ENCODE measurements around the gene WTIP. TPM values are rescaled to one million over a fixed set of nuclear protein-coding genes. Genes with fewer than 3 reads are reported as not detected.
"Not testable (repeated sequence)": the region's sequence is repeated elsewhere in the genome, so short reads cannot be mapped to it uniquely, and the experiment has no call there.

The WTIP gene
- total RNA-seq, 4 donors from 2014 or later = 3.8 to 16.3 (median 9.7) TPM

- intact Hi-C loops (cut with DNase I; ENCODE audit: low total_unique reads) = no loop called here
- DNase-seq (ENCODE audit: low spot score in 2 of 2) = peak in 1 of 2 donors; percentile 64
- no peak overlapping the region for H3K4me3 ChIP-seq (ENCODE audit: low read depth, poor library complexity, severe bottlenecking)
- no peak for TF ChIP-seq CTCF (IDR thresholded peaks at IDR 0.05)
- TF ChIP-seq POLR2A (IDR thresholded peaks at IDR 0.05) = no peak
- 54% methylated on average over 9 of the region's 9 CpGs for WGBS, 2 donors
Observed at GRCh38 chr19:34508540-34508939, 27.0 kb downstream of the WTIP start.

GRCh38 chr19:34510904-34511303 lies 29.3 kb downstream of the WTIP start:
- WGBS, 2 donors = 73 to 78% methylated on average over 5 of the region's 5 CpGs
- H3K4me3 ChIP-seq (ENCODE audit: low read depth, poor library complexity, severe bottlenecking); DNase-seq (ENCODE audit: low spot score in 2 of 2); intact Hi-C loops (cut with DNase I; ENCODE audit: low total_unique reads): not testable (repeated sequence)

- H3K4me3 ChIP-seq (ENCODE audit: low read depth, poor library complexity, severe bottlenecking) = no peak overlapping the region
- intact Hi-C loops (cut with DNase I; ENCODE audit: low total_unique reads) = no loop called here
- DNase-seq (ENCODE audit: low spot score in 2 of 2) = peak in 1 of 2 donors; percentile 76
- WGBS, 2 donors = 76 to 86% methylated on average over 17 of the region's 17 CpGs
- TF ChIP-seq CTCF (IDR thresholded peaks at IDR 0.05) (no peak), POLR2A (IDR thresholded peaks at IDR 0.05) (no peak)
Observed at GRCh38 chr19:34512254-34512822, 30.8 kb downstream of the WTIP start.

GRCh38 chr19:34513767-34514166 lies 32.2 kb downstream of the WTIP start:
- no peak for DNase-seq (ENCODE audit: low spot score in 2 of 2)
- intact Hi-C loops (cut with DNase I; ENCODE audit: low total_unique reads) = no loop called here
- TF ChIP-seq POLR2A (IDR thresholded peaks at IDR 0.05) (no peak), CTCF (IDR thresholded peaks at IDR 0.05) (no peak)
- no peak overlapping the region for H3K4me3 ChIP-seq (ENCODE audit: low read depth, poor library complexity, severe bottlenecking)
- 72 to 81% methylated on average over 2 to 6 of the region's 6 CpGs for WGBS, 2 donors

GRCh38 chr19:34519602-34520001 lies 38.0 kb downstream of the WTIP start:
- 60% methylated on average over 2 of the region's 2 CpGs for WGBS, 2 donors
- intact Hi-C loops (cut with DNase I; ENCODE audit: low total_unique reads) = no loop called here

GRCh38 chr19:34523408-34523807 lies 41.9 kb downstream of the WTIP start:
- H3K4me3 ChIP-seq (ENCODE audit: low read depth, poor library complexity, severe bottlenecking) = no peak overlapping the region
- WGBS, 2 donors = 44 to 79% methylated on average over 1 of the region's 1 CpG
- no peak for TF ChIP-seq POLR2A (IDR thresholded peaks at IDR 0.05)
- TF ChIP-seq CTCF (IDR thresholded peaks at IDR 0.05) = no peak
- intact Hi-C loops (cut with DNase I; ENCODE audit: low total_unique reads) = no loop called here
- no peak for DNase-seq (ENCODE audit: low spot score in 2 of 2)

More at GRCh38 chr19:34519602-34520001, 38.0 kb downstream of the WTIP start:
- no peak overlapping the region for H3K4me3 ChIP-seq (ENCODE audit: low read depth, poor library complexity, severe bottlenecking)
- TF ChIP-seq POLR2A (IDR thresholded peaks at IDR 0.05) (no peak), CTCF (IDR thresholded peaks at IDR 0.05) (no peak)
- no peak for DNase-seq (ENCODE audit: low spot score in 2 of 2)

All from lower leg skin (tissue), 4 donors.